Transverse colon (tissue), 4 donors: Measurements from ENCODE around the gene CACNA1B. TPM values are rescaled to one million over a fixed set of nuclear protein-coding genes. Genes with fewer than 3 reads are reported as not detected.

Experiments
- DNase-seq: peaks from one replicate; pipeline ENCODE4 v3.0.0-alpha.2; 2019
- H3K27ac ChIP-seq, 4 donors: fragments of 200-600 bp; sonication (generic); 2 replicates each; pipeline ENCODE4 v1.5.1; 2016 to 2018; ENCODE audit warnings: inconsistent platforms in 4 of 4
- H3K27me3 ChIP-seq: fragments of 200-600 bp; sonication (generic); 2 replicates; pipeline ENCODE4 v1.5.1; 2017; ENCODE audit warnings: inconsistent platforms
- H3K36me3 ChIP-seq, 4 donors: fragments of 200-600 bp; sonication (generic); 2 replicates each; pipeline ENCODE4 v1.5.1; 2017 to 2019; ENCODE audit warnings: inconsistent platforms in 4 of 4
- H3K4me1 ChIP-seq, 4 donors: fragments of 200-600 bp; sonication (generic); 2 replicates each; pipeline ENCODE4 v1.5.1; 2017 to 2020; ENCODE audit warnings: inconsistent platforms in 4 of 4
- H3K4me3 ChIP-seq, 4 donors: fragments of 200-600 bp; sonication (generic); 1 replicate in 1 of 4; 2 replicates in 3 of 4; pipeline versions ENCODE4 v1.5.1 to v1.6.1; 2017 to 2019; ENCODE audit warnings: inconsistent platforms in 4 of 4
- H3K9me3 ChIP-seq, 2 donors: fragments of 200-600 bp; sonication (generic); 2 replicates each; pipeline ENCODE4 v1.5.1; 2017 to 2019; ENCODE audit warnings: inconsistent platforms in 2 of 2
- EP300 ChIP-seq: sonication (generic); formaldehyde crosslinking; IDR thresholded peaks from one replicate; pipeline ENCODE4 v1.6.1; 2017; ENCODE audit warnings: antibody characterized with exemption, low read depth
- POLR2A ChIP-seq: fragments of 450-650 bp; IDR thresholded peaks from one replicate; pipeline ENCODE4 v1.6.1; 2016; ENCODE audit warnings: antibody characterized with exemption, mild to moderate bottlenecking, moderate library complexity
- POLR2AphosphoS5 ChIP-seq, 3 donors: sonication (generic); formaldehyde crosslinking; IDR thresholded peaks; one replicate each; pipeline ENCODE4 v1.6.1; 2016; ENCODE audit warnings: antibody characterized with exemption in 3 of 3
- WGBS, 2 donors: methylation state at CpG; one replicate each; pipeline ENCODE4 v1.1.5; 2018; ENCODE audit warnings: low coverage in 1 of 2; 5-methylcytosine and 5-hydroxymethylcytosine counted together
- in situ Hi-C, 4 donors: fragments of 200-750 bp; cut with MboI; loops; one replicate each; pipeline versions ENCODE4 v1.15.0 to v1.15.1; 2017; ENCODE audit warnings: low sequenced_read_pairs in 3 of 4, low pct_ligation_motif_present in 1 of 4, low pct_unique_long_range_greater_than_20kb in 1 of 4
- intact Hi-C: fragments of 100-400 bp; cut with DNase I; formaldehyde crosslinking; loops from one replicate; pipeline ENCODE4 v1.15.1; 2023; ENCODE audit warnings: low total_unique reads
- total RNA-seq, 4 donors: library from RNA; depleted of rRNA; stranded (reverse); fragments of >200 nt; gene quantifications; one replicate each; pipeline ENCODE4 v1.1.0, GENCODE V29; 2016
- TF ChIP-seq, protein P1 (sequence below), 5 experiments: fragments of 200-600 bp in 3 of 5; fragments of 450-650 bp in 2 of 5; sonication (generic) in 3 of 5; IDR thresholded peaks; 1 replicate in 2 of 5; 2 replicates in 3 of 5; pipeline ENCODE4 v1.5.1; 2016 to 2017; ENCODE audit warnings: antibody characterized with exemption in 5 of 5, inconsistent platforms in 3 of 5, mild to moderate bottlenecking in 2 of 5, moderate library complexity in 1 of 5

The CACNA1B gene
- total RNA-seq, 4 donors from 2014 or later = 0.27 to 0.40 (median 0.35) TPM

DNA sequence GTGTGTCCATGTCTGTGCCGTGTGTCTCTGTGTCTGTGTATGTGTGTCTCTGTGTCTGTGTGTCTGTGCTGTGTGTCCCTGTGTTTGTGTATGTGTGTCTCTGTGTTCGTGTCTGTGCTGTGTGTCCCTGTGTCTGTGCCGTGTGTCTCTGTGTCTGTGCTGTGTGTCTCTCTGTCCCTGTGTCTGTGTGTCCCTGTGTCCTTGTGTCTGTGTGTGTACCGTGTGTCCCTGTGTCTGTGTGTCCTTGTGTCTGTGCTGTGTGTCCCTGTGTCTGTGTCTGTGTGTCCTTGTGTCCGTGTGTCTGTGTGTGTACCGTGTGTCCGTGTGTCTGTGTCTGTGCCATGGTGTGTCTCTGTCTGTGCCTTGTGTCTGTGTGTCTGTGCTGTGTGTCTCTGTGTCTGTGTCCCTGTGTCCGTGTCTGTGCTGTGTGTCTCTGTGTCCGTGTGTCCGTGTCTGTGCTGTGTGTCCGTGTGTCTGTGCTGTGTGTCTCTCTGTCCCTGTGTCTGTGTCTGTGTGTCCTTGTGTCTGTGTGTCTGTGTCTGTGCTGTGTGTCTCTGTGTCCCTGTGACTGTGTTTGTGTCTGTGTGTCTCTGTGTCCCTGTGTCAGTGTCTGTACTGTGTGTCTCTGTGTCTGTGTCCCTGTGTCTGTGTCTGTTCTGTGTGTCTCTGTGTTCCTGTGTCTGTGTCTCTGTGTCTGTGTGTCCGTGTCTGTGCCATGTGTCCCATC lies 23.2 kb downstream of the CACNA1B start:
- Histone ChIP-seq H3K4me3 (no peak overlapping the region), H3K36me3 (no peaks in the 10 kb centered on the region), H3K27me3 (peaks cover 17% of the 10 kb centered on the region), H3K4me1 (no peaks in the 10 kb centered on the region), H3K27ac (no peak overlapping the region), H3K9me3 (no peaks in the 10 kb centered on the region)
- TF ChIP-seq POLR2AphosphoS5 (IDR thresholded peaks at IDR 0.05) (no peak), POLR2A (no peak), EP300 (no peak)
- TF ChIP-seq, protein P1, sequence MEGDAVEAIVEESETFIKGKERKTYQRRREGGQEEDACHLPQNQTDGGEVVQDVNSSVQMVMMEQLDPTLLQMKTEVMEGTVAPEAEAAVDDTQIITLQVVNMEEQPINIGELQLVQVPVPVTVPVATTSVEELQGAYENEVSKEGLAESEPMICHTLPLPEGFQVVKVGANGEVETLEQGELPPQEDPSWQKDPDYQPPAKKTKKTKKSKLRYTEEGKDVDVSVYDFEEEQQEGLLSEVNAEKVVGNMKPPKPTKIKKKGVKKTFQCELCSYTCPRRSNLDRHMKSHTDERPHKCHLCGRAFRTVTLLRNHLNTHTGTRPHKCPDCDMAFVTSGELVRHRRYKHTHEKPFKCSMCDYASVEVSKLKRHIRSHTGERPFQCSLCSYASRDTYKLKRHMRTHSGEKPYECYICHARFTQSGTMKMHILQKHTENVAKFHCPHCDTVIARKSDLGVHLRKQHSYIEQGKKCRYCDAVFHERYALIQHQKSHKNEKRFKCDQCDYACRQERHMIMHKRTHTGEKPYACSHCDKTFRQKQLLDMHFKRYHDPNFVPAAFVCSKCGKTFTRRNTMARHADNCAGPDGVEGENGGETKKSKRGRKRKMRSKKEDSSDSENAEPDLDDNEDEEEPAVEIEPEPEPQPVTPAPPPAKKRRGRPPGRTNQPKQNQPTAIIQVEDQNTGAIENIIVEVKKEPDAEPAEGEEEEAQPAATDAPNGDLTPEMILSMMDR (IDR thresholded peaks at IDR 0.05) = no peak
- in situ Hi-C loops = no loop called here
- intact Hi-C loops = no loop called here
- 70 to 82% methylated on average over 2 to 12 of the region's 12 CpGs for WGBS, 2 donors
- DNase-seq = no peak

DNA sequence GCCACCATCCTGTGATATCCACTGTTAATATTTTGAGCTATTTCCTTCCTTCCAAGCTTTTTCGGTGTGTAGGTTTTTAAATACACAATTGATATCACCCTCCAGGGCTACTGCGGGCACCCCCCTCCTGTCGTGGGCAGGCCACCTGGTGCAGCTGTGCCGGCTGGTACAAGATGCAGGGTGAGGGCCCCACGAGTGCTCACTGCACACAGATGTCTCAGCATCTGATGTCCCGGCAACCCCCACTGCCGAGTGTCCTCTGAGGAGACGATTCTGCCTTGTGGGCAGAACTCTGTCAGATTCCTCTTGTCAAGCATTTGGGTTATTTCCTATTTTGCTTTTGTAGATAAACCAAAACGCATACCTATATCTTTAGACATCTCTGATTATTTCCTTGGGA lies 25.1 kb downstream of the CACNA1B start:
- WGBS, 2 donors = 67 to 70% methylated on average over 4 to 9 of the region's 9 CpGs
- no peak overlapping the region for H3K27ac ChIP-seq
- no peak overlapping the region for H3K4me3 ChIP-seq
- no peak for DNase-seq
- H3K9me3 ChIP-seq = no peaks in the 10 kb centered on the region
- no peaks in the 10 kb centered on the region for H3K4me1 ChIP-seq
- intact Hi-C loops (no loop called here), in situ Hi-C loops (no loop called here)
- H3K27me3 ChIP-seq = peaks cover 17% of the 10 kb centered on the region
- TF ChIP-seq, protein P1 (IDR thresholded peaks at IDR 0.05) = no peak
- TF ChIP-seq POLR2A (no peak), EP300 (no peak), POLR2AphosphoS5 (IDR thresholded peaks at IDR 0.05) (no peak)
- H3K36me3 ChIP-seq = no peaks in the 10 kb centered on the region

DNA sequence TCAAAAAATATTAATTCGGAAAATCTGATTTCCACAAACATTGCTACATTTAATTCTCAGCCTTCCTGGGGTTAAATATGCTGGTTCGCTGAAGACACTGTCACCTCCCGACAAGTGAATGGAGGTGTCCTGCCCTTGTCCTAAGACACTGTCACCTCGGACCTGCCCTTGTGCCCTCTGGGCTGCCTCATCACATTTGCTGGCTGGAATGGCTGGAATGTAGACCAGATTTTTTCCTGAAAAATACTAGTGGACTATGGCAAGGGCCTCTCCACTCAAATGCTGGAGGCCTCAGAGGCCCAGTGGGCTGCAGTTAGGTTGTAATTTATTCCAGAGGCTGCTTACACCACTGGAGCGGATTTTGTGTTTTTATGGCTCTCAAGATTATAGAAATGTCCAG lies 28.2 kb downstream of the CACNA1B start:
- no peak for DNase-seq
- Histone ChIP-seq H3K27ac (no peak overlapping the region), H3K27me3 (peaks cover 23% of the 10 kb centered on the region), H3K4me1 (no peaks in the 10 kb centered on the region), H3K36me3 (no peaks in the 10 kb centered on the region), H3K9me3 (no peaks in the 10 kb centered on the region), H3K4me3 (no peak overlapping the region)
- TF ChIP-seq EP300 (no peak), POLR2AphosphoS5 (IDR thresholded peaks at IDR 0.05) (no peak), POLR2A (no peak)
- TF ChIP-seq, protein P1 (IDR thresholded peaks at IDR 0.05) = no peak
- 52 to 71% methylated on average over 4 to 5 of the region's 5 CpGs for WGBS, 2 donors
- in situ Hi-C loops (no loop called here), intact Hi-C loops (no loop called here)

DNA sequence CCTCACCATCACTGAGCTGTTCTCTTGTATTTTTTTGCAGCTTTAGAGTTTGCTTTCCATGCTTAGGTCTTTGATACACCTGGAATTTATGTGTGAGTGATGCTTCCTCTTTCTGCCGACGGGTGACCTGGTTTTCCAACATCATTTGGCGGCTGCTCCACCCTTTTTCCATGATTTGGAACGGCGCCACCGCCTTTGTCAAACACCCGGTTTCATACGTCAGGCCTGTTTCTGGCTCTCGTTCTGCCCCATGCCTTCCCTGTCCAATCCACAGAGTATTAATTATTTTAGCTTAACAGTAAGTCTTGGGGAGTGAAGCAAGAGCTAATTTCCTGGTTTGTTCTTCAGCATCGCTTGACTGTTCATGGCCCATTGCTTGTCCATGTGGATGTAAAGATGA lies 30.2 kb downstream of the CACNA1B start:
- TF ChIP-seq POLR2A = no peak
- TF ChIP-seq EP300 = no peak
- TF ChIP-seq, protein P1 (IDR thresholded peaks at IDR 0.05) = no peak
- TF ChIP-seq POLR2AphosphoS5 (IDR thresholded peaks at IDR 0.05) = no peak
- no peak for DNase-seq
- Histone ChIP-seq H3K36me3 (no peaks in the 10 kb centered on the region), H3K4me3 (no peak overlapping the region), H3K4me1 (no peaks in the 10 kb centered on the region), H3K27ac (no peak overlapping the region), H3K27me3 (peaks cover 17% of the 10 kb centered on the region), H3K9me3 (no peaks in the 10 kb centered on the region)
- in situ Hi-C loops = no loop called here
- WGBS, 2 donors = 53 to 63% methylated on average over 6 to 10 of the region's 10 CpGs
- intact Hi-C loops = no loop called here
